ENCODE data around the gene PAX6.
A peak's percentile ranks its signal among the peaks of the same experiment; 100 is the strongest.

The PAX6 gene

GRCh38 chr11:31810779-31811647 lies at the start of gene PAX6:
TSS of gene PAX6 (minus strand) at chr11:31811322. CDS start at chr11:31806411, 4,911 bp downstream.
- peak; percentile 92 for DNase-seq

- no peak for DNase-seq
Observed at GRCh38 chr11:31860391-31860790, 49.3 kb upstream of the PAX6 start.

- no peak for DNase-seq
Observed at GRCh38 chr11:31856248-31856647, 45.1 kb upstream of the PAX6 start.

GRCh38 chr11:31855466-31855865 lies 44.3 kb upstream of the PAX6 start:
- no peak for DNase-seq

- no peak for DNase-seq
Observed at GRCh38 chr11:31850365-31850764, 39.2 kb upstream of the PAX6 start.

- no peak for DNase-seq
Observed at GRCh38 chr11:31847761-31848160, 36.6 kb upstream of the PAX6 start.

- no peak for DNase-seq
Observed at GRCh38 chr11:31845331-31845730, 34.2 kb upstream of the PAX6 start.

GRCh38 chr11:31844351-31844750 lies 33.2 kb upstream of the PAX6 start:
- no peak for DNase-seq

- DNase-seq: no peak
Observed at GRCh38 chr11:31841435-31841834, 30.3 kb upstream of the PAX6 start.

GRCh38 chr11:31834237-31834636 lies 23.1 kb upstream of the PAX6 start:
- no peak for DNase-seq

GRCh38 chr11:31830406-31830805 lies 19.3 kb upstream of the PAX6 start:
- DNase-seq: no peak

- no peak for DNase-seq
Observed at GRCh38 chr11:31828217-31828616, 17.1 kb upstream of the PAX6 start.

- DNase-seq: no peak
Observed at GRCh38 chr11:31827455-31828206, 16.5 kb upstream of the PAX6 start.

GRCh38 chr11:31826536-31827438 lies 15.7 kb upstream of the PAX6 start:
- DNase-seq: no peak

GRCh38 chr11:31825838-31826484 lies 14.8 kb upstream of the PAX6 start:
- no peak for DNase-seq

- no peak for DNase-seq
Observed at GRCh38 chr11:31824879-31825837, 14.0 kb upstream of the PAX6 start.

GRCh38 chr11:31824332-31824878 lies 13.3 kb upstream of the PAX6 start:
- no peak for DNase-seq

- DNase-seq: no peak
Observed at GRCh38 chr11:31823644-31824331, 12.7 kb upstream of the PAX6 start.

GRCh38 chr11:31822927-31823643 lies 12.0 kb upstream of the PAX6 start:
- DNase-seq: no peak
